Endothelial cell of umbilical vein (primary cell): ENCODE measurements around the gene KCTD2. TPM values are rescaled to one million over a fixed set of nuclear protein-coding genes. Genes with fewer than 3 reads are reported as not detected.

Source experiments
- BruUV-seq: library from RNA; stranded (reverse); fragments of 400-500 nt; replicated peaks from 2 replicates; lab custom pipeline; 2021; lab: Mats Ljungman, UMichigan
- CTCF ChIA-PET: fragments of 300-600, 350-600 bp; sonication (Branson Sonifier 250); formaldehyde crosslinking; loops from one replicate; lab custom pipeline; 2021; ENCODE audit warnings: antibody characterized with exemption, inconsistent platforms; lab: Charles Lee
- POLR2A ChIA-PET: fragments of 300-600, 350-600 bp; sonication (Branson Sonifier 250); formaldehyde crosslinking; loops from one replicate; lab custom pipeline; 2021; ENCODE audit warnings: antibody characterized with exemption, inconsistent platforms; lab: Charles Lee
- DNase-seq: peaks from one replicate; pipeline ENCODE4 v3.0.0-alpha.2; 2011; ENCODE audit warnings: low read depth, low spot score
- FAIRE-seq: peaks from 2 replicates; lab custom pipeline; 2011; peaks lifted over from hg19 to GRCh38; lab: Jason Lieb, UNC
- H2AFZ ChIP-seq: 2 replicates; pipeline ENCODE4 v1.6.0; 2012; ENCODE audit warnings: low read depth, low read length, control low read depth, inconsistent platforms
- H3K27ac ChIP-seq: 2 replicates; pipeline ENCODE4 v1.5.1; 2011; ENCODE audit warnings: low read depth, mild to moderate bottlenecking, control low read depth, low read length, moderate library complexity; ENCODE audit not compliant: insufficient read depth
- H3K27me3 ChIP-seq, 2 experiments: 2 replicates each; pipeline versions ENCODE4 v1.6.0 to v1.6.1; 2011; ENCODE audit warnings: low read length in 2 of 2, mixed read lengths in 1 of 2; ENCODE audit not compliant: control insufficient read depth in 2 of 2, insufficient read depth in 2 of 2
- H3K36me3 ChIP-seq, 2 experiments: 2 replicates in 1 of 2; 3 replicates in 1 of 2; pipeline ENCODE4 v1.5.1; 2011; ENCODE audit warnings: low read length in 2 of 2, mild to moderate bottlenecking in 1 of 2, moderate library complexity in 1 of 2; ENCODE audit not compliant: control insufficient read depth in 2 of 2, insufficient read depth in 2 of 2; ENCODE audit errors: extremely low read depth in 1 of 2
- H3K4me1 ChIP-seq: 3 replicates; pipeline ENCODE4 v1.5.1; 2011; ENCODE audit warnings: mild to moderate bottlenecking, low read length; ENCODE audit not compliant: control insufficient read depth, insufficient read depth; ENCODE audit errors: extremely low read depth
- H3K4me2 ChIP-seq: 2 replicates; pipeline ENCODE4 v1.6.1; 2011; ENCODE audit warnings: low read length, control low read depth, mixed read lengths; ENCODE audit not compliant: insufficient read depth
- H3K4me3 ChIP-seq, 3 experiments: fragments of 200-600 bp in 1 of 3; sonication (generic), shearing (Covaris generic) in 1 of 3; replicated peaks in 1 of 3; 2 replicates each; pipeline ENCODE4 v1.5.1; 2011 to 2016; ENCODE audit warnings: control low read depth in 3 of 3, low read length in 3 of 3, mild to moderate bottlenecking in 2 of 3, inconsistent platforms in 1 of 3, low read depth in 1 of 3, moderate library complexity in 1 of 3; ENCODE audit not compliant: insufficient read depth in 1 of 3
- H3K79me2 ChIP-seq: 2 replicates; pipeline ENCODE4 v1.6.0; 2012; ENCODE audit warnings: low read length, inconsistent platforms; ENCODE audit not compliant: control insufficient read depth, insufficient read depth
- H3K9ac ChIP-seq: replicated peaks from 2 replicates; pipeline ENCODE3; 2011; ENCODE audit warnings: low read length, control low read depth; ENCODE audit not compliant: insufficient read depth; ENCODE audit errors: extremely low read depth
- H3K9me1 ChIP-seq: replicated peaks from 3 replicates; pipeline ENCODE4 v1.6.0; 2011; ENCODE audit warnings: mild to moderate bottlenecking, low read length; ENCODE audit not compliant: control insufficient read depth, insufficient read depth; ENCODE audit errors: extremely low read depth
- H3K9me3 ChIP-seq: replicated peaks from 2 replicates; pipeline ENCODE4 v1.5.1; 2012; ENCODE audit warnings: low read length, inconsistent platforms; ENCODE audit not compliant: control insufficient read depth, insufficient read depth
- H4K20me1 ChIP-seq: replicated peaks from 2 replicates; pipeline ENCODE3; 2011; ENCODE audit warnings: mild to moderate bottlenecking, low read length; ENCODE audit not compliant: control insufficient read depth, insufficient read depth; ENCODE audit errors: extremely low read depth
- CTCF ChIP-seq, 2 donors: IDR thresholded peaks; 1 replicate in 1 of 2; 2 replicates in 1 of 2; pipeline ENCODE4 v1.5.1; 2011; ENCODE audit warnings: low read length in 2 of 2, mild to moderate bottlenecking in 2 of 2, moderate library complexity in 2 of 2, control low read depth in 1 of 2, inconsistent platforms in 1 of 2, low read depth in 1 of 2; ENCODE audit not compliant: insufficient read depth in 1 of 2; ENCODE audit errors: extremely low read depth in 1 of 2
- EZH2 ChIP-seq: IDR thresholded peaks from 2 replicates; pipeline ENCODE4 v1.6.1; 2012; ENCODE audit warnings: borderline replicate concordance, low read depth, mild to moderate bottlenecking, moderate library complexity, low read length, inconsistent platforms; ENCODE audit not compliant: severe bottlenecking
- FOS ChIP-seq: IDR thresholded peaks from 2 replicates; pipeline ENCODE4 v1.6.1; 2011; ENCODE audit warnings: mild to moderate bottlenecking, low read length, moderate library complexity, borderline replicate concordance; ENCODE audit not compliant: insufficient read depth
- GATA2 ChIP-seq: IDR thresholded peaks from 2 replicates; pipeline ENCODE4 v1.7.0; 2011; ENCODE audit warnings: low read depth, mild to moderate bottlenecking, moderate library complexity, mixed read lengths, low read length; ENCODE audit not compliant: insufficient read length, insufficient read depth
- JUN ChIP-seq: IDR thresholded peaks from 2 replicates; pipeline ENCODE4 v1.6.1; 2011; ENCODE audit warnings: borderline replicate concordance, low read depth; ENCODE audit not compliant: insufficient read length, insufficient read depth
- MAX ChIP-seq: IDR thresholded peaks from 2 replicates; pipeline ENCODE4 v1.6.1; 2011; ENCODE audit not compliant: insufficient read depth, insufficient read length
- MYC ChIP-seq: IDR thresholded peaks from one replicate; pipeline ENCODE4 v1.6.1; 2011; ENCODE audit warnings: mild to moderate bottlenecking, low read depth, low read length
- POLR2A ChIP-seq: IDR thresholded peaks from 2 replicates; pipeline ENCODE4 v1.6.1; 2012; ENCODE audit warnings: low read depth, mild to moderate bottlenecking, control low read depth, low read length
- POLR2AphosphoS5 ChIP-seq: IDR thresholded peaks from 2 replicates; pipeline ENCODE4 v1.6.1; 2012; ENCODE audit warnings: low read depth, mild to moderate bottlenecking, control low read depth, low read length, moderate library complexity; ENCODE audit not compliant: insufficient read depth
- dilution Hi-C: fragments of 300-500 bp; cut with MboI; formaldehyde crosslinking; loops from one replicate; pipeline ENCODE4 v1.15.0; 2019; ENCODE audit warnings: low sequenced_read_pairs; ENCODE audit not compliant: extremely low pct_ligation_motif_present
- intact Hi-C: fragments of 100-400 bp; cut with micrococcal nuclease; formaldehyde crosslinking; loops from one replicate; pipeline ENCODE4 v1.10.0; 2022
- polyA plus RNA-seq, 4 experiments: library from polyadenylated mRNA; depleted of rRNA in 3 of 4; stranded (reverse) in 3 of 4; unstranded in 1 of 4; fragments of >200 nt; gene quantifications; 2 replicates each; pipeline versions ENCODE4 v1.2.1 to v1.2.3, GENCODE V29; 2011 to 2012; ENCODE audit warnings: missing spikeins in 1 of 4
- total RNA-seq: library from RNA; stranded (reverse); gene quantifications from 2 replicates; pipeline ENCODE4 v1.2.3, GENCODE V29; 2021

Gene KCTD2
- total and polyA plus RNA-seq, 2 donors (not counting 3 experiments of a cell fraction or from before 2014, with no cell fraction given), result 23.2 to 24.8 TPM

GRCh38 chr17:75006653-75007052, 40.4 kb upstream of the KCTD2 start:
- no peaks in the 10 kb centered on the region for H4K20me1 ChIP-seq
- no peak overlapping the region for H3K4me3 ChIP-seq
- peaks cover 2% of the 10 kb centered on the region for H3K4me1 ChIP-seq
- dilution Hi-C loops (no loop called here), intact Hi-C loops (no loop called here)
- no peaks in the 10 kb centered on the region for H3K9me1 ChIP-seq
- DNase-seq (no peak), FAIRE-seq (no peak)
- H3K4me2 ChIP-seq, result no peak overlapping the region
- no peak for TF ChIP-seq MAX
- TF ChIP-seq EZH2, result no peak
- TF ChIP-seq FOS, result no peak
- TF ChIP-seq POLR2AphosphoS5, result no peak
- no peak for TF ChIP-seq POLR2A
- TF ChIP-seq JUN, result no peak
- TF ChIP-seq CTCF (IDR thresholded peaks at IDR 0.05; ENCODE audit: extremely low read depth in 1 of 2, insufficient read depth in 1 of 2, low read depth in 1 of 2, low read length in 2 of 2), result no peak
- no peak for TF ChIP-seq MYC
- no peak for TF ChIP-seq GATA2
- CTCF ChIA-PET, result interaction anchor here (0.8 to 2.0 kb wide), 3 partner anchors 11 to 49 kb away, joined by 3 to 10 read pairs (median 4); no protein-coding TSS in a partner anchor
- H3K9ac ChIP-seq, result no peak overlapping the region
- H3K27ac ChIP-seq, result no peak overlapping the region
- no peaks in the 10 kb centered on the region for H3K27me3 ChIP-seq
- H3K36me3 ChIP-seq, result peaks cover 0 to 31% of the 10 kb centered on the region in 2 experiments
- POLR2A ChIA-PET, result no interaction called here
- no TSS peak for BruUV-seq
- no peaks in the 10 kb centered on the region for H3K9me3 ChIP-seq
- no peaks in the 10 kb centered on the region for H3K79me2 ChIP-seq
- no peak overlapping the region for H2AFZ ChIP-seq
